ENCODE measurements around the gene PTPRT. TPM values are rescaled to one million over a fixed set of nuclear protein-coding genes. Genes with fewer than 3 reads are reported as not detected.

The PTPRT gene
- total and polyA plus RNA-seq, 4 donors = 0.14 to 2.8 (median 0.40) TPM

- Histone ChIP-seq H3K9ac (ENCODE audit: low read depth in 1 of 2, low read length in 2 of 2) (no peak overlapping the region), H3K4me3 (ENCODE audit: low read depth in 1 of 3, low read length in 3 of 3) (no peak overlapping the region), H3K36me3 (ENCODE audit: control insufficient read depth in 4 of 4, insufficient read depth in 3 of 4, low read depth in 1 of 4, low read length in 3 of 4) (no peaks in the 10 kb centered on the region), H3K9me3 (ENCODE audit: control insufficient read depth in 4 of 4, low read length in 3 of 4) (peaks cover 0 to 2% (median 0%) of the 10 kb centered on the region in 4 donors), H3K4me1 (ENCODE audit: control insufficient read depth in 4 of 4, insufficient read depth in 4 of 4, low read length in 3 of 4) (no peaks in the 10 kb centered on the region), H3K27ac (ENCODE audit: low read depth in 1 of 2, low read length in 2 of 2) (no peak overlapping the region), H3K27me3 (ENCODE audit: control insufficient read depth in 4 of 4, insufficient read depth in 4 of 4, low read length in 3 of 4) (no peaks in the 10 kb centered on the region)
- no peak for DNase-seq (ENCODE audit: low spot score)
- 81% methylated on average over 9 of the region's 9 CpGs for WGBS
- no peak for TF ChIP-seq GABPA (IDR thresholded peaks at IDR 0.05 in 1 of 2, conservative IDR thresholded peaks at IDR 0.05 in 1 of 2)
- TF ChIP-seq YY1 (IDR thresholded peaks at IDR 0.05) = no peak
- TF ChIP-seq, protein P1, sequence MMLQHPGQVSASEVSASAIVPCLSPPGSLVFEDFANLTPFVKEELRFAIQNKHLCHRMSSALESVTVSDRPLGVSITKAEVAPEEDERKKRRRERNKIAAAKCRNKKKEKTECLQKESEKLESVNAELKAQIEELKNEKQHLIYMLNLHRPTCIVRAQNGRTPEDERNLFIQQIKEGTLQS (IDR thresholded peaks at IDR 0.05) = no peak
- TF ChIP-seq NR2F2 (IDR thresholded peaks at IDR 0.05) = no peak
- TF ChIP-seq TAF1 (conservative IDR thresholded peaks at IDR 0.05) = no peak
Observed at GRCh38 chr20:42986143-42986773, 203.4 kb downstream of the PTPRT start.

- no peak for DNase-seq (ENCODE audit: low spot score)
- Histone ChIP-seq H3K9ac (ENCODE audit: low read depth in 1 of 2, low read length in 2 of 2) (no peak overlapping the region), H3K4me3 (ENCODE audit: low read depth in 1 of 3, low read length in 3 of 3) (no peak overlapping the region), H3K27ac (ENCODE audit: low read depth in 1 of 2, low read length in 2 of 2) (no peak overlapping the region), H3K36me3 (ENCODE audit: control insufficient read depth in 4 of 4, insufficient read depth in 3 of 4, low read depth in 1 of 4, low read length in 3 of 4) (no peaks in the 10 kb centered on the region), H3K9me3 (ENCODE audit: control insufficient read depth in 4 of 4, low read length in 3 of 4) (peaks cover 0 to 2% (median 0%) of the 10 kb centered on the region in 4 donors), H3K4me1 (ENCODE audit: control insufficient read depth in 4 of 4, insufficient read depth in 4 of 4, low read length in 3 of 4) (no peaks in the 10 kb centered on the region), H3K27me3 (ENCODE audit: control insufficient read depth in 4 of 4, insufficient read depth in 4 of 4, low read length in 3 of 4) (no peaks in the 10 kb centered on the region)
- TF ChIP-seq SP1 (IDR thresholded peaks at IDR 0.05) = no peak
- TF ChIP-seq HNF4A (conservative IDR thresholded peaks at IDR 0.05) = no peak
- no peak for TF ChIP-seq HNF4G (IDR thresholded peaks at IDR 0.05)
- no peak for TF ChIP-seq FOXA2 (IDR thresholded peaks at IDR 0.05)
- TF ChIP-seq RAD21 (IDR thresholded peaks at IDR 0.05) = no peak
- no peak for TF ChIP-seq EGR1 (IDR thresholded peaks at IDR 0.05; ENCODE audit: low read depth in 2 of 2)
- 91% methylated on average over 4 of the region's 4 CpGs for WGBS
Observed at GRCh38 chr20:42985628-42986027, 204.1 kb downstream of the PTPRT start.

GRCh38 chr20:42982218-42982617, 207.5 kb downstream of the PTPRT start:
- Histone ChIP-seq H3K36me3 (ENCODE audit: control insufficient read depth in 4 of 4, insufficient read depth in 3 of 4, low read depth in 1 of 4, low read length in 3 of 4) (no peaks in the 10 kb centered on the region), H3K4me1 (ENCODE audit: control insufficient read depth in 4 of 4, insufficient read depth in 4 of 4, low read length in 3 of 4) (no peaks in the 10 kb centered on the region), H3K27me3 (ENCODE audit: control insufficient read depth in 4 of 4, insufficient read depth in 4 of 4, low read length in 3 of 4) (no peaks in the 10 kb centered on the region), H3K9me3 (ENCODE audit: control insufficient read depth in 4 of 4, low read length in 3 of 4) (peaks cover 0 to 2% (median 0%) of the 10 kb centered on the region in 4 donors), H3K9ac (ENCODE audit: low read depth in 1 of 2, low read length in 2 of 2) (no peak overlapping the region), H3K27ac (ENCODE audit: low read depth in 1 of 2, low read length in 2 of 2) (no peak overlapping the region), H3K4me3 (ENCODE audit: low read depth in 1 of 3, low read length in 3 of 3) (no peak overlapping the region)
- TF ChIP-seq HNF4G (IDR thresholded peaks at IDR 0.05) = no peak
- TF ChIP-seq REST (IDR thresholded peaks at IDR 0.05) = no peak
- TF ChIP-seq, protein P2, sequence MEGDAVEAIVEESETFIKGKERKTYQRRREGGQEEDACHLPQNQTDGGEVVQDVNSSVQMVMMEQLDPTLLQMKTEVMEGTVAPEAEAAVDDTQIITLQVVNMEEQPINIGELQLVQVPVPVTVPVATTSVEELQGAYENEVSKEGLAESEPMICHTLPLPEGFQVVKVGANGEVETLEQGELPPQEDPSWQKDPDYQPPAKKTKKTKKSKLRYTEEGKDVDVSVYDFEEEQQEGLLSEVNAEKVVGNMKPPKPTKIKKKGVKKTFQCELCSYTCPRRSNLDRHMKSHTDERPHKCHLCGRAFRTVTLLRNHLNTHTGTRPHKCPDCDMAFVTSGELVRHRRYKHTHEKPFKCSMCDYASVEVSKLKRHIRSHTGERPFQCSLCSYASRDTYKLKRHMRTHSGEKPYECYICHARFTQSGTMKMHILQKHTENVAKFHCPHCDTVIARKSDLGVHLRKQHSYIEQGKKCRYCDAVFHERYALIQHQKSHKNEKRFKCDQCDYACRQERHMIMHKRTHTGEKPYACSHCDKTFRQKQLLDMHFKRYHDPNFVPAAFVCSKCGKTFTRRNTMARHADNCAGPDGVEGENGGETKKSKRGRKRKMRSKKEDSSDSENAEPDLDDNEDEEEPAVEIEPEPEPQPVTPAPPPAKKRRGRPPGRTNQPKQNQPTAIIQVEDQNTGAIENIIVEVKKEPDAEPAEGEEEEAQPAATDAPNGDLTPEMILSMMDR (IDR thresholded peaks at IDR 0.05; ENCODE audit: low read depth, low read length, missing input control) = no peak
- no peak for TF ChIP-seq MAX (IDR thresholded peaks at IDR 0.05)
- no peak for TF ChIP-seq TAF1 (conservative IDR thresholded peaks at IDR 0.05)
- no peak for TF ChIP-seq ZBTB33 (IDR thresholded peaks at IDR 0.05)
- TF ChIP-seq RXRA (IDR thresholded peaks at IDR 0.05) = no peak
- no peak for TF ChIP-seq YY1 (IDR thresholded peaks at IDR 0.05)
- no peak for TF ChIP-seq HNF4A (conservative IDR thresholded peaks at IDR 0.05)
- no peak for TF ChIP-seq EGR1 (IDR thresholded peaks at IDR 0.05; ENCODE audit: low read depth in 2 of 2)
- no peak for TF ChIP-seq JUND (IDR thresholded peaks at IDR 0.05)
- no peak for TF ChIP-seq FOXA1 (IDR thresholded peaks at IDR 0.05)
- no peak for TF ChIP-seq GABPA (IDR thresholded peaks at IDR 0.05 in 1 of 2, conservative IDR thresholded peaks at IDR 0.05 in 1 of 2)
- 84% methylated on average over 6 of the region's 6 CpGs for WGBS
- DNase-seq (ENCODE audit: low spot score) = no peak

Measured in liver (tissue), 9 donors.